ENCODE measurements around the gene UBIAD1. TPM values are rescaled to one million over a fixed set of nuclear protein-coding genes. Genes with fewer than 3 reads are reported as not detected.
A peak's percentile ranks its signal among the peaks of the same experiment; 100 is the strongest.

Gene UBIAD1, protein sequence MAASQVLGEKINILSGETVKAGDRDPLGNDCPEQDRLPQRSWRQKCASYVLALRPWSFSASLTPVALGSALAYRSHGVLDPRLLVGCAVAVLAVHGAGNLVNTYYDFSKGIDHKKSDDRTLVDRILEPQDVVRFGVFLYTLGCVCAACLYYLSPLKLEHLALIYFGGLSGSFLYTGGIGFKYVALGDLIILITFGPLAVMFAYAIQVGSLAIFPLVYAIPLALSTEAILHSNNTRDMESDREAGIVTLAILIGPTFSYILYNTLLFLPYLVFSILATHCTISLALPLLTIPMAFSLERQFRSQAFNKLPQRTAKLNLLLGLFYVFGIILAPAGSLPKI
- 14.6 to 17.3 TPM (median 16.7 TPM) in 3 replicates for total RNA-seq

DNA sequence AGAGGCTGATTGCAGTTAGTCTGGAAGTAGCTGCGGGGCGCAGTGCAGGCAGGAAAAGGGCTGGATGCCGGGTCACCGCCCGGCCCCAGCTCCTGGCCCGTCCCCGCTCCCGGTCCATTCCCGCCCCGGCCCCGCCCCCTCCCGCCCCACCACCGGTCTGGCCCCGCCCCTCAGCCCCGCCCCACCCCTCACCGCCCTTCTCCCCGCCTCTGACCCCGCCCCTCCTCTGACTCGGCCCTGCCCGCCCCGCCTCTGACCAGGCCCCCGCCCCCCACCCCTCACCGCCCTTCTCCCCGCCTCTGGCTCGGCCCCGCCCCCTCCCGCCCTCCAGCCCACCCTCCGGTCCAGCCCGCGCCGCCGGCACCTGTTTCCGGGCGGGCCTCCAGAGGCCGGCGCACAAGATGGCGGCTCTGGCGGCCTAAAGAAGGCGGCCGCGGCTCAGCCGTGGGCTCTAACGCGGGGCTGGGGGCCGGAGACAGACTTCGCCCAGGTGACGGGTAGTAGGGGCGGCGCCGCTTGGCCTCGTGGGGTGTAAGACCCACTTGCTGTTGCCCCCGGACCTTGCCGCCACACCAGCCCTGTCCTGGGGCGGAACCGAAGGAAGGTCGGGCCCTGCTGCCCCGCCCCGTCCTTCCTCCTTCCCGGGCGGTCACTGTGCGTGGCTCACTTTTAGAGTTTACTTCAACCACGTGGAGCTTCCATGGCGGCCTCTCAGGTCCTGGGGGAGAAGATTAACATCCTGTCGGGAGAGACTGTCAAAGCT lies at the start of gene UBIAD1:
UBIAD1 (plus strand) TSS at position 367 of the 763 bp plus-strand sequence; CDS start at position 701, 334 bp downstream.
- Mint-ChIP-seq H3K4me1 (peaks cover 17% of the 10 kb centered on the region), H3K4me3 (peak within 1 kb of the TSS; percentile 91), H3K27ac (peak within 1 kb of the TSS; percentile 91), H3K36me3 (peaks cover 3% of the 10 kb centered on the region), H3K27me3 (ENCODE audit: low read depth) (no peaks in the 10 kb centered on the region), H3K9me3 (no peaks in the 10 kb centered on the region)
- TF ChIP-seq, protein P1, sequence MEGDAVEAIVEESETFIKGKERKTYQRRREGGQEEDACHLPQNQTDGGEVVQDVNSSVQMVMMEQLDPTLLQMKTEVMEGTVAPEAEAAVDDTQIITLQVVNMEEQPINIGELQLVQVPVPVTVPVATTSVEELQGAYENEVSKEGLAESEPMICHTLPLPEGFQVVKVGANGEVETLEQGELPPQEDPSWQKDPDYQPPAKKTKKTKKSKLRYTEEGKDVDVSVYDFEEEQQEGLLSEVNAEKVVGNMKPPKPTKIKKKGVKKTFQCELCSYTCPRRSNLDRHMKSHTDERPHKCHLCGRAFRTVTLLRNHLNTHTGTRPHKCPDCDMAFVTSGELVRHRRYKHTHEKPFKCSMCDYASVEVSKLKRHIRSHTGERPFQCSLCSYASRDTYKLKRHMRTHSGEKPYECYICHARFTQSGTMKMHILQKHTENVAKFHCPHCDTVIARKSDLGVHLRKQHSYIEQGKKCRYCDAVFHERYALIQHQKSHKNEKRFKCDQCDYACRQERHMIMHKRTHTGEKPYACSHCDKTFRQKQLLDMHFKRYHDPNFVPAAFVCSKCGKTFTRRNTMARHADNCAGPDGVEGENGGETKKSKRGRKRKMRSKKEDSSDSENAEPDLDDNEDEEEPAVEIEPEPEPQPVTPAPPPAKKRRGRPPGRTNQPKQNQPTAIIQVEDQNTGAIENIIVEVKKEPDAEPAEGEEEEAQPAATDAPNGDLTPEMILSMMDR (IDR thresholded peaks at IDR 0.05; ENCODE audit: unreplicated experiment) = no peak
- DNase-seq (ENCODE audit: low spot score in 2 of 2, unreplicated experiment in 2 of 2) = peak; percentile 74 to 86

DNA sequence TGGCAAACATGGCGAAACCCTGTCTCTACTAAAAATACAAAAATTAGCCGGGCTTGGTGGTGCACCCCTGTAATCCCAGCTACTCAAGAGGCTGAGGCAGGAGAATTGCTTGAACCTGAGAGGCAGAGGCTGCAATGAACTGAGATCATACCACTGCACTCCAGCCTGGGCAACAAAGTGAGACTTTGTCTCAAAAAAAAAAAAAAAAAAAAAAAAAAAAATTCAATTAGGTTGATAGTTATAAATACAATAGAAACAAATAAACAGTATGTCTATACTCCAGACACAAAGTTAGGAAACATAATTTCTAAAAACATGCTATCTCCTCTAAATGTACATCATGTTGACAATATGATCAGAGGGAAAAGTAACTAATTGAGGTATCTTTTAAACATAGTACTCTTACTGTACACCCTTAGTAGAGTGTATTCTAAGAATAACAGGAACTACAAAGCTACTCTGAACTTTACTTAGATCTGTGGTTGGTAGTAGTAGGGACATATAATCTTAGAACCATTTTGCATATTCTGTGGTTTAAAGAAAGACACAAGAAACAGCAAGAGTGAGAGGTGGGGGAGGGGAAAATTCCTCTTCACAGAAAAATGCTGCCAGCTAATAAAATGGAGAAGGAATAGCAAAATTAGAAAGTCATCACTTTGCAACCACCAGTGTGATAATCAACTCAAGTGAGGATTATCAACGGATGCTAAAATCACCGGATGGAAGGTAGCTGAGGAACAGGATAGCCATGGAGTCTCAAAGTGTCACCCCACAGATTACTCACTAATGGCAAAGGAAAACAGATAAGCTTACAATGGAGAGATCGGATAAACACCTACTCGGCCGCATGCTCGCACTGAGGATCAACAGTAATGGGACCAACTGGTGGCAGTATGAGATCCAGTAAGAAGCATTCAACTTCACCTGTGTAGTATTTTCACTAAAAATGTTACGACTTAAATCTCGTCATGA lies 45.6 kb upstream of the UBIAD1 start:
- TF ChIP-seq, protein P1 (IDR thresholded peaks at IDR 0.05; ENCODE audit: unreplicated experiment) = no peak
- Mint-ChIP-seq H3K27ac (no peak overlapping the region), H3K4me3 (no peak overlapping the region), H3K9me3 (no peaks in the 10 kb centered on the region), H3K27me3 (ENCODE audit: low read depth) (no peaks in the 10 kb centered on the region), H3K4me1 (no peaks in the 10 kb centered on the region), H3K36me3 (peaks cover 43% of the 10 kb centered on the region)
- no peak for DNase-seq (ENCODE audit: low spot score in 2 of 2, unreplicated experiment in 2 of 2)

DNA sequence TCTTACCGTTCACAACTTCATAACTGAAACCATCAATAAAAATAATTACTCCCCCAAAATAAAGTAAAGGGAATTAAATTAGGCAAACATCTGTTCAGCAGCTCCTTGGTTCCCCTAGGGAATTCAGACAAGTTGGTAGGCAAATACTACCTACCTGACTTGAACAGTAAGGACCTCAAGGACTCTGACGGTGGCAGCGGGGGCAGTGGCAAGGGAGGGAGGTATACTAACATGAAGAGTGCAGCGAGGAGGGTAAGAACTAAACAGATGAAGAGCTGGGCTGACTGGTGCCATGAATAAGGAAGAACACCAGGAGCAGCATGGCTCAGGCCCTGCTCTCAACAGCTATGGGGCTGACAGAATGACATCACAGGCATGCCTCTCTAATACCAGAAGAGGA lies 43.8 kb upstream of the UBIAD1 start:
- H3K4me3 Mint-ChIP-seq = no peak overlapping the region
- TF ChIP-seq, protein P1 (IDR thresholded peaks at IDR 0.05; ENCODE audit: unreplicated experiment) = no peak
- no peaks in the 10 kb centered on the region for H3K9me3 Mint-ChIP-seq
- H3K36me3 Mint-ChIP-seq = peaks cover 53% of the 10 kb centered on the region
- no peaks in the 10 kb centered on the region for H3K4me1 Mint-ChIP-seq
- H3K27me3 Mint-ChIP-seq (ENCODE audit: low read depth) = no peaks in the 10 kb centered on the region
- DNase-seq (ENCODE audit: low spot score in 2 of 2, unreplicated experiment in 2 of 2) = no peak
- H3K27ac Mint-ChIP-seq = no peak overlapping the region

DNA sequence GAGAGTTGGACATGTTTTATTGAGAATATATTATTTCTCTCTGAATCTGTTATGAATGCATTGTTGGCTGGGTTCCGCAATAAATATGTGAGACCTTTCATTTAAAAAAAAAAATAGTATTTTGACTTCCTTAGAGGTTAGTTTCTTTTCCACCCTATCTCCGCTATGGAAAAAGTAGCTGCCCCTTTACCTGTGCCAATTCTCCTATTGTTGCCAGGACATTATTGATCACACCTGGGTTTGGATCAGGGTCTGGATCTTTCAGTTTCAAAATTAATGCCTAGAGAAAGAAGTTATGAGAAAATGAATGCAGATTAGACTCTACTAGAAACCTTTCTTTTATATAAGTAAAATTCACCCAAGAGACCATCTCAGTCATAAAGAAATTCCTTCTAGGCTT lies 39.8 kb upstream of the UBIAD1 start:
- Mint-ChIP-seq H3K4me1 (no peaks in the 10 kb centered on the region), H3K36me3 (peaks cover 58% of the 10 kb centered on the region), H3K27ac (no peak overlapping the region), H3K4me3 (no peak overlapping the region), H3K27me3 (ENCODE audit: low read depth) (no peaks in the 10 kb centered on the region), H3K9me3 (no peaks in the 10 kb centered on the region)
- no peak for DNase-seq (ENCODE audit: low spot score in 2 of 2, unreplicated experiment in 2 of 2)
- TF ChIP-seq, protein P1 (IDR thresholded peaks at IDR 0.05; ENCODE audit: unreplicated experiment) = no peak

DNA sequence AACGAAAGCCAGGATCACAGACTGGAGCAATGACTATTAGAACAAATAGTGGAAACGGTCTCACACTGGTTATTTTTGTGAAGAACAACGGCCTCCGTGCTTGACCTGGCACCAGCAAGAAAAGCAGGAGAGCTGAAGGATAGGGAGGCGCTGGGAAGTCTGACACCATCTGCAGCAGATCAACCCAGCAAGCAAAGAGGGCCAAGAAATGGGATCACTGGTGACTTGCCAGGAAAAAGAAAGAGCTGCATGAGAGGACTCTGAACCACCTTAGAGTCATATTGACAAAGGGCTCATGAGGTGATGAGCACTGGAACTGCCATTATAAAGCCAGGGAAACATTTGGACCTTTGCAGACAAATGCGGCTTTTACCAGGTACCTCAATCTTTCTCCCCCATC lies 35.6 kb upstream of the UBIAD1 start:
- Mint-ChIP-seq H3K27ac (no peak overlapping the region), H3K4me3 (no peak overlapping the region), H3K27me3 (ENCODE audit: low read depth) (no peaks in the 10 kb centered on the region), H3K36me3 (peaks cover 44% of the 10 kb centered on the region), H3K9me3 (no peaks in the 10 kb centered on the region), H3K4me1 (no peaks in the 10 kb centered on the region)
- TF ChIP-seq, protein P1 (IDR thresholded peaks at IDR 0.05; ENCODE audit: unreplicated experiment) = no peak
- no peak for DNase-seq (ENCODE audit: low spot score in 2 of 2, unreplicated experiment in 2 of 2)

Measured in mesothelial cell of epicardium (in vitro differentiated cells).